GM21526 (cell line): ENCODE measurements around the gene DLG1.
"Not testable (repeated sequence)": the region's sequence is repeated elsewhere in the genome, so short reads cannot be mapped to it uniquely, and the experiment has no call there.

Source experiments
- ATAC-seq: cut with Tn5 transposase; IDR thresholded peaks from one replicate; pipeline ENCODE4 v1.9.1; 2021; ENCODE audit warnings: moderate library complexity; ENCODE audit not compliant: unreplicated experiment, low FRiP score

The DLG1 gene

DNA sequence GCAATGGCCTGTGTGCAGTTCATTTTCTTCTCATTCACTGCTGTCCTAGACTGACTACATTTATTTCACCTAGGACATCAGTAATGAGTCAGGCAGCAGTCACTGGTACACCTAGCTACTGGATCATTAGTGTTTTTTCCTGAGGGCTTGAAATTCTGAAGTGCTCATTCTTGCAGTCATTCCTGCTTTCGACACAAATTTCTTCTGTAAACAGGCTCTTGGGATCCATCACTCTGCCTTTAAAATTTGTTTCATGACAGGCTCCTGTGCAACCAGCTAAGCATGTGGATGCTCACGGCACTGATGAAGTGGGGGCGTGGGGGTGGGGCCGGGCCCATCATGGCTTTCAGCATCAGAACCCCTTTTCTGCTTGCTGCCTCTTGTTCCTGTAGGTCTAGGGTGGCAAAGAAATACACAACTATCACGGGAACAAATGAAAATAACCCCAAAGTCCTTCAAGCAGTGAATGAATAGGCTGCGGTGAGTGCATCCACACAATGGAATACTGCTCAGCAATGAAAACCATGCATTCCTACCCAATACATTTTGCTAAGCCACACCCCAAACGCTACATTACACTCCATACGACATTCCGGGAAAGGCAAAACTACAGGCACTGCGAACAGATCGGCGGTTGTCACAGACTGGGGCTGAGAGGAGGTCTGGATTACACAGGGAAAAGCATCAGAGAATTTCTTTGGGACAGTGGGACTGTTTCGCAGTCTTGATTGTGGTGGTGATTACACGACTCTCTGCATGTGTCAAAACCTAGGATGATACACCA is 259.5 kb downstream of the DLG1 start:
- ATAC-seq = no peak

DNA sequence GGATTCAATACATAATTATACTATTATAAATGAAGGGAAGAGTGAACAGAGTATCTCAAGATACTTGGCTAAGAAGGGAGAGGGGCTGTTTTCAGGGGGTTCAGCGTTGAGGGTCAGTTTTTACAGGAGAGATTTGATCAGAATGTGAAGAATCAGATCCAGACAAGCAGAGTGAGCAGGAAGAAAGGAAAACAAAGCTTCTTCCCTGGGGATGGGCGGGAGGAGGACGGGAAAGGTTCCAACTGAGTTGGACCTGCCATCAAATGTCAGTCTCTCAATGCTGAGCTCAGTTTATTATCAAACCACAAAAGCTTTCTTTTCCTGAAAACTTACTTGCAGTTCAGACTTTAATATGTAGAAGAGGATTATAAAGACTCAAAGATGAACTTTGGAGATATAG is 262.8 kb downstream of the DLG1 start:
- no peak for ATAC-seq

GRCh38 chr3:197034778-197035177 is 263.6 kb downstream of the DLG1 start:
- not testable (repeated sequence) for ATAC-seq

DNA sequence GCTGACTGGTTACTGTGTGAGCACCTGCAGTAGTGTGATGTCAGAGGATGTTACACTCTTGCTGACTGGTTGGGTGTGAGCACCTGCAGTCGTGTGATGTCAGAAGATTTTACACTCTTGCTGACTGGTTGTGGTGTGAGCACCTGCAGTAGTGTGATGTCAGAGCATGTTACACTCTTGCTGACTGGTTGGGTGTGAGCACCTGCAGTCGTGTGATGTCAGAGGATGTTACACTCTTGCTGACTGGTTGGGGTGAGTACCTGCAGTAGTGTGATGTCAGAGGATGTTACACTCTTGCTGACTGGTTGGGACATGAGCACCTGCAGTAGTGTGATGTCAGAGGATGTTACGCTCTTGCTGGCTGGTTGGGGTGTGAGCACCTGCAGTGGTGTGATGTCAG is 264.6 kb downstream of the DLG1 start:
- ATAC-seq = not testable (repeated sequence)

DNA sequence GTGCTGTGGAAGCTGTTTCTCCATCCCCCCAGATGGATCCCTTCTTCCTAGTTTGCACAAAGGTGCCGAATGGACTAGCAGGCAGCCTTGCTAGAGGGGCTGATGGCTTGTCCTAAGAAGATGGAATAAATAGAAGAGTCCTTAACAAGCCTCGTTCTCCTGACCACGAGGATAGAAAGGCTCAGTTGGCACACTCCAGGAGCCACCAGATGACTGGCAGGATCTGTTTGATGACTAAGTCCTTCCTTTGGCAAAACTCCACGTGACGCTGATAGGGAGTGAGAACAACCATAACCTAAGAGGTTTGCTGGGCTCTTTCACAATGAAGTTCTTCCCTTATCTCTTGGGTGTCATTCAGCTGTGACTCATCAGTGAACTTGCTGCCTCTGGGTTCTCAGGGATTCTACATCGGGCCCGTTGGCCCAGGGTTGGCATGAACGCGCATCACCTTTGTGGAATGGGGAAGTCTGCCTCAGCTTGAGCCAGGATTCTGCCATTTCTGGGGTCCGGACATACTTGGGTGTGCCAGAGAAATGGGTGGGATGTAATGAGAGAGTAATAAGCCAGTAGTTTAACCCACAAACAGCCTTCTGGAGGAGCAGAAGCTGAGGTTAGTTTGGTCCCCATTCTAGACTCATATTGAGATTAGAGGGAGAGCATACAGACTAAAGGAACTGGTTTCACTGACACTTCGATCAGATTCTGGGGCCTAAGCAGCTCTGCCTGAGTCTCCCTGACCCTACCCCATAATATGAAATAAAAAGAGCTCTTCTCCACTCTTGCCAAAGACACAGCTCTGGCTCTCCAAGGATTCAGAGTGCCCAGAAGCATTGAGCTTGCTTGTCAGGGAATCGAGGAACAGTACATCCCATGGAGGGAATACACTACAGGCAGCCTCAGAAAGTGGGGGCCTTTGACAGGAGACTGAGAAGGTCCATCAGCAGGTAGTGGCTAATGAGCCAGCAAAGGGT is 266.8 kb downstream of the DLG1 start:
- no peak for ATAC-seq

GRCh38 chr3:197030379-197031314 is 267.8 kb downstream of the DLG1 start:
- no peak for ATAC-seq

GRCh38 chr3:197029511-197030167 is 268.8 kb downstream of the DLG1 start, which contains the start of gene MELTF:
TSS of gene MELTF (minus strand) at chr3:197029817. CDS start at chr3:197029702, 115 bp downstream.
- ATAC-seq = peak; percentile 63

DNA sequence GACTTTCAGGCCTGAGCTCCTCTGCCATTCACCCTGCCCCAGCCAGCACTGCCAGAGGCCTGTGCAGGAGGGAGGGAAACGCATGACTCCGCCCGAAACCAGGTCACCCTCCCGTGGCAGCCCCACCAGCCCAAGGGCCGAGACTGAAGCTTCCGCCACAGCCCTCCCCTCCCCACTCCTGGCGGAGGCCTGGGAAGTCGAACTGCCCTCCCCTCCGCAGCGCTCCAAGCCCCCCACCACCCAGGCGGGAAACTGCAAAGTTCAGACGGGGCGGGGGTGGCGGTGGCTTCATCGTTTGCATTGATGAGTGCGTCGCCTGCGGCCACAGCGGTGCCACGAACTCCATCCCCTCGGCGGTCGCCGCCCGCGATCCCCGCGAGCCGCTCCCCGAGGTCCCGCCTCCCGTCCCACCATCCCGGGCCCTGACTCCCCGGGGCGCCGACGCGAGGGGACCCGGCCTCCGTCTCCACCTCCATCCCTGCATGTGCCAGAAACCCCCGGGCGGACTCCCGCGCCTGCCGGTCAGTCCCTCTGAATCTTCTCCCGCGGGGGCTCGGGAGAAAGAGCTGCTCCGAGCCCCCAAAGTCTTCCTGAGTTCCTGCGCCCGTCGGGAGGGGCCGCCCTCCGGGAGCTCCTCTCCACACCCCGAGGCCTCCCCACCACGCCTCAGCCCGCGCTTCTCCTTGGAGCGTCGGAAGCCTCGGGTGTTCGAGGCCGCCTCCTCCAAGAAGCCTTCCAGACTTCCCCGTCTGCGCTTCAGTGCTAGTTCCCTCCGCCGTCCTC is 269.5 kb downstream of the DLG1 start:
- ATAC-seq = peak; percentile 23

- no peak for ATAC-seq
Measured at GRCh38 chr3:197027896-197028727, 270.3 kb downstream of the DLG1 start.

- no peak for ATAC-seq
Measured at GRCh38 chr3:197027151-197027895, 271.1 kb downstream of the DLG1 start.

GRCh38 chr3:197026481-197026866 is 271.9 kb downstream of the DLG1 start:
- no peak for ATAC-seq

DNA sequence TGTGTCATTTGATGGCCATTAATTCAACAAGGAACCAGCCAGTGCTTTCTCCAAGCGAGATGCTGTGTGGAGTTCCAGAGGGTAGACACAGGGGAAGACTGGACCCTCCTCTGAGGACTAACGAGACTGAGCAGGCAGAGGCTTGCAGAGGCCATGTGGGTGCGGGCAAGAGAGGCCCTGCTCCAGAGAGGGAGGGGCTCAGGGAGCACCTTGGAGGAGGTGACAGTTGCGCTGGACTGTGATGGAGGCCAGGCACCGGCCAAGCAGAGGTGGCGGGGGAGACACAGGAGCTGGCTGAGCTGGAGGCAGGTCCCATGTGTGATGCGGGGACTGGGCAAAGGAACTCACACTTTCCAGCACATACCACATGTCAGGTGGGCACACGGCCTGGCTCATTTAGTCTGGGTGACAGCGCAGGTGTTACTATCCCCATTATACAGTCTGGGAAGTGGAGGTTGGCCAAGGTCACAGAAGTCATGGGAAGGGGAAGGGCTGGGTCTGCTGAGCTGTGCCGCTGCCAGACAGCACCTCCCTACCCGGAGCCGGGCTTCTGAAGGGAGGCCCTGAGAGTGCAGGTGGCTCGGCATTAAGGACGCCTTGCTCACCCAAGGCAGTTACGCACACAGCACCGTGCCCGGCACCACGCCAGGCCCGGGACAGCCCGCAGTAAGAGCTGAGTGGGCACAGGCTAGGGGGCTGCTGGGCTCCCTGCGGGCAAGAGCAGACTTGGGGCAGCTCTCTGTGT is 272.5 kb downstream of the DLG1 start:
- no peak for ATAC-seq

- ATAC-seq = no peak
Measured at GRCh38 chr3:197024881-197025735, 273.3 kb downstream of the DLG1 start.

DNA sequence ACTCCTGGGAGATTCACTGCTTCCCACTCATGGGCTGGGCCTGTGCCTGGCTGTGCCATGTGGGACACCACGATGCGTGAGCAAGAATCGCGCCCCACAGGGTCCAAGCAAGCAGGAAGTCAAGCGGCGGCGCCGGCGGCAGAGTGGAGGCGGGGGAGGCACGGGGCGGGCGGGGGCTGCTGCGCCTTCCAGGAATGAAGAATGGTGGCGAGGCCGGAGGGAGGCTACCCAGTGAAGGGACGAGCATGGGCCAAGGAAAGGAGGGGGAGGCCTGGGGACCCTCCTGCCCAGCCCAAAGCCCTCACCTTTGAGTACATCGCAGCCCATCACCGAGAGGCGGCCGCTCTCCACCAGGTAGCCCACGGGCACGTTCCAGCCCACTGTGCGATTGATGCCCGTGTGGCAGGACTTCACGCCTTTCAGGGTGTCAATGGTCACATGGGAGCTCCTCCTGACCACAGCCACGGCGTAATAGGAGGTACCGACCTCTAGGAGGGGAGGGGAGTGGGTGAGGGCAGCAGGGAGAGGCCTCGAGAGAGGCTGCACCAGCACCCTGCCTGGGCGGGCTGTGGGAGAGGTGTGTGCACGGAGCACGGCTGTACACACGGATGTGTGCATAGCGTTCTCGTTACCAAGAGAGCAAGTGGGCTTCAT is 274.3 kb downstream of the DLG1 start:
- no peak for ATAC-seq

DNA sequence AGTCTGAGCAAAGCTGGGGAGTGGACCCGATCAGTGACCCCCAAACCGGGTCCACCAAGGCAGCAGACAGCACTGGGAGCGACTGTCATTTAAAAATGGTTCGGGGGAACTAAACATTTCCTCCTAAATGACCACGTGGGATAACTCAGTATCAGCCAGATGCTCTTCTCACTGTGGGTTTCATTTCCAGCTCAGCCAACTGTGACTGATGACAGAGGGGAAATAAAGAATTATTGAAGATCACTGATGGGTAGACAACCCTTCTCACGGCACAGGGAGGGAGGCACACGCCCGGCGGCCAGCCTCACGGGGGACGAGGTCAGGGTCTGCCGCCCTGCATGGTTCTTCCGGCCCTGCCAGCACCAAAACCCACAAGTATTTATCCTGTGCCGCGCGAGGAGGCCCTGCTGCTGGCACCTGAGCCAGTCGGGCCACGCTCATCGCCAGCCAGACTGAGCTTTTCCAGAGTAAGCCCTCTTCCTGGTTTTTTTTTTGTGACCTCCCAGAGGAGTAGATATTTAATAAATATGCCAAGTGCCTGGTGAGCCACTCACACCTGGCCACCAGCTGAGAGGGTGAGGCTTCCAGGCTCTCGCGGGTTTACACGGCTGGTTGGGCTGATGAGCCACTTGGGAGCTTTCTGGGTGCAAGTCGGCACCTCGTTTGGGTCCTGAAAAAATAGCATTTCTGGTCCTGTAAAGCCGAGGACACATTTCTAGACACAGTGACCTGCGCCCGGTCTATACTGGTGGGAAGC is 275.0 kb downstream of the DLG1 start:
- ATAC-seq = no peak
